ENCODE data around the gene OLFML2A.
"Not testable (repeated sequence)": the region's sequence is repeated elsewhere in the genome, so short reads cannot be mapped to it uniquely, and the experiment has no call there.

The OLFML2A gene

DNA sequence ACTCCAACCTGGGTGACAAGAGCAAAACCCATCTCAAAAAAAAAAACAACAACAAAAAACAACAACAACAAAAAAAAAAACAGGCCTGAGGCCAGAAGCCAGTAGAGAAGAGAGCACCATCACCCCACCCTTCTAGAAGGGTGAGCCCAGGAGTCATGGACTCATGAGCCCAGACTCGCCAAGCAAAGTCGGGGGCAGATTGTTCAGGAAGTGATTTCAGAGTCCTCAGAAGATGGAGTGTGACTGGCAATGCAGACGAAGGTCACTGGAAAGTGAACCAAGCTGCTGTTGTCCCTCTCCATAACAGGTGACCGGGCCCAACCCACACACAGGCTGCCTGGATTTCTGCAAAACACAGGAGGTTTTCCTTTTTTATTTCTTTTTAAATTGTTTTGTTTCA lies 67.4 kb downstream of the OLFML2A start:
- H3K27ac Mint-ChIP-seq = no peak overlapping the region
- intact Hi-C loops (cut with micrococcal nuclease) = no loop called here
- no peak overlapping the region for H3K4me3 Mint-ChIP-seq
- no peaks in the 10 kb centered on the region for H3K36me3 Mint-ChIP-seq (ENCODE audit: low read depth)
- peaks cover 14% of the 10 kb centered on the region for H3K27me3 Mint-ChIP-seq
- peaks cover 4% of the 10 kb centered on the region for H3K4me1 Mint-ChIP-seq (ENCODE audit: low read depth)
- H3K9me3 Mint-ChIP-seq = no peaks in the 10 kb centered on the region

DNA sequence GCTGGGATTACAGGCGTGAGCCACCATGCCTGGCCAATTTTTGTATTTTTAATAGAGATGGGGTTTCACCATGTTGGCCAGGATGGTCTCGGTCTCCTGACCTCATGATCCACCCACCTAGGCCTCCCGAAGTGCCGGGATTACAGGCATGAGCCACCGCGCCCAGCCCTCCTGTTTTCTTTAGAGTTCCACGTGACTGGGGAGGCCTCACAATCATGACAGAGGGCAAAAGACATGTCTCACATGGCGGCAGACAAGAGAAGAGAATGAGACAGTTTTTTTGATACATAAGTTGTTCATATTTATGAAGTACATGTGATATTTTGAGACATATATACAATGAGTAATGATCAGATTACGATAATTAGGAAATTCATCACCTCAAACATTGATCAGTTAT lies 69.5 kb downstream of the OLFML2A start:
- intact Hi-C loops (cut with micrococcal nuclease); H3K27ac Mint-ChIP-seq; H3K4me3 Mint-ChIP-seq; H3K9me3 Mint-ChIP-seq; H3K4me1 Mint-ChIP-seq (ENCODE audit: low read depth); H3K36me3 Mint-ChIP-seq (ENCODE audit: low read depth): not testable (repeated sequence)
- peaks cover 17% of the 10 kb centered on the region for H3K27me3 Mint-ChIP-seq

DNA sequence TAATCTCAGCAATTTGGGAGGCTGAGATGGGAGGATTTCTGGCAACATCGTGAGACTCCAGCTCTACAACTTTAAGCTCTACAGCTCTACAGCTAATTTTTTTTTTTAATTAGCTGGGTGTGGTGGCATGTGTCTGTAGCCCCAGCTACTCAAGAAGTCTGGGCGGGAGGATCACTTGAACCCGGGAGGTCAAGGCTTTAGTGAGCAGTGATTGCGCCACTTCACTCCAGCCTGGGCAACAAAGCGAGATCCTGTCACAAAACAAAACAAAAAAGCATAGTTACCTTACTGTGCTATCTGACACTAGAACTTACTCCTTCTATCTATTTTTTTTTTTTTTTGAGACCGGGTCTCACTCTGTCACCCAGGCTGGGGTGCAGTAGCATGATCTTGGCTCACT lies 70.0 kb downstream of the OLFML2A start:
- Mint-ChIP-seq H3K27me3 (peaks cover 20% of the 10 kb centered on the region), H3K36me3 (ENCODE audit: low read depth) (no peaks in the 10 kb centered on the region), H3K9me3 (no peaks in the 10 kb centered on the region), H3K4me1 (ENCODE audit: low read depth) (no peaks in the 10 kb centered on the region), H3K27ac (no peak overlapping the region), H3K4me3 (no peak overlapping the region)
- intact Hi-C loops (cut with micrococcal nuclease) = no loop called here

DNA sequence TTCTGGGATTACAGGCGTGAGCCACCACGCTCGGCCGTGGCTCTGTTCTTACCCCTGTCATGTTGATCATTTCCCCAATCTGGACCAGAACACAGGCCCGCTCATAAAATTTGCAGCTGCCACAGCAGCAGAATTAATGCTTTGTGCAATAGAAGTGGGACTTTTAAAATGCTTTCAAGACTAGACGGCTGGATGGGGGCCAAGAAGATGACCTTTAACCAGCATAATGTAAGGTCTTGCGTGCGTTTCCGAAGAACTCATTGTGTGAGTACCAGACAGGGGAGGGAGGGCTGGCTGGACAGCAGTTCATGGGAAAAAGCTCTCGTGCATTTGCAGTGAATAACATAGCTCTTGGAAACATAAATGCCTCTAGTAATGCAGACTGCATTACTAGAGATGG lies 72.9 kb downstream of the OLFML2A start:
- Mint-ChIP-seq H3K4me1 (ENCODE audit: low read depth) (peaks cover 6% of the 10 kb centered on the region), H3K4me3 (no peak overlapping the region), H3K27me3 (peaks cover 31% of the 10 kb centered on the region), H3K9me3 (no peaks in the 10 kb centered on the region), H3K27ac (no peak overlapping the region), H3K36me3 (ENCODE audit: low read depth) (no peaks in the 10 kb centered on the region)
- intact Hi-C loops (cut with micrococcal nuclease) = loop anchor here (5.0 to 10.0 kb wide), 2 partner anchors 235 to 522 kb away; no protein-coding TSS in a partner anchor

DNA sequence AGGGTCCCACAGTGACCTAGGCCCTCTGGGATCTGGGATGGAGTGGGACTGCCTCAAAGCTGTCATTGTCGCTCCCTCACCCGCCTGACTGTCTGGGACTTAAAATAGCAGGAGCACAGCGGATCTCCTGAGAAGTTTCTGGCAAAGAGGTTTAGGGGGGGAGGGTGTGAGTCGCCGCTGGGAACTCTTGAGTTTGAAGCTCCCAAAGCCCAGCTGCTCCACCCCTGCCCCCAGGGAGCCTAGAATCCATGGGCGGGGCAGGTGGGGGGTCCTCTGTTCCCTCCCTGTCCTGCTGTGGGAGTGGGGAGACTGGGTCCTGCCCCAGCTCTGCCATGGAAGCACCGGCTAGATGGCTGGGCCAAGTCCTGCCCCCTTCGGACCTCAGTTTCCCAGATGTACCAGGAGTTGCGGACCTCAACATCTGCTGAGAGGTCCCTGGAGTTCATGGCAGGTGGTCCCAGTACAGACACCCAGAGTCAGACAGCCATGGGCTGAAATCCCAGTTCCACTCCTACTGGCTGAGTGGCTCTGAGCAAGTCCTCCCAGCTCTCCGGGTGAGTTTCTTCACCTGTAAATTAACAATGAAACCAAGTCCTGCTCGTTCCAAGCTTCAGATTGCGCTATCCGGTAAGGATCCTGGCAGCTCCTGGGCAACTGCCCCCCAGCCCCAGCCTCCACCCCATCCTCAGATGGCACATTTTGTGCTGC lies 75.3 kb downstream of the OLFML2A start:
- intact Hi-C loops (cut with micrococcal nuclease) = loop anchor here (5.0 to 10.0 kb wide), 2 partner anchors 237 to 520 kb away; no protein-coding TSS in a partner anchor
- Mint-ChIP-seq H3K27ac (no peak overlapping the region), H3K27me3 (peaks cover 30% of the 10 kb centered on the region), H3K4me3 (peak overlapping the region; percentile 78), H3K36me3 (ENCODE audit: low read depth) (peaks cover 12% of the 10 kb centered on the region), H3K9me3 (no peaks in the 10 kb centered on the region), H3K4me1 (ENCODE audit: low read depth) (peaks cover 6% of the 10 kb centered on the region)

DNA sequence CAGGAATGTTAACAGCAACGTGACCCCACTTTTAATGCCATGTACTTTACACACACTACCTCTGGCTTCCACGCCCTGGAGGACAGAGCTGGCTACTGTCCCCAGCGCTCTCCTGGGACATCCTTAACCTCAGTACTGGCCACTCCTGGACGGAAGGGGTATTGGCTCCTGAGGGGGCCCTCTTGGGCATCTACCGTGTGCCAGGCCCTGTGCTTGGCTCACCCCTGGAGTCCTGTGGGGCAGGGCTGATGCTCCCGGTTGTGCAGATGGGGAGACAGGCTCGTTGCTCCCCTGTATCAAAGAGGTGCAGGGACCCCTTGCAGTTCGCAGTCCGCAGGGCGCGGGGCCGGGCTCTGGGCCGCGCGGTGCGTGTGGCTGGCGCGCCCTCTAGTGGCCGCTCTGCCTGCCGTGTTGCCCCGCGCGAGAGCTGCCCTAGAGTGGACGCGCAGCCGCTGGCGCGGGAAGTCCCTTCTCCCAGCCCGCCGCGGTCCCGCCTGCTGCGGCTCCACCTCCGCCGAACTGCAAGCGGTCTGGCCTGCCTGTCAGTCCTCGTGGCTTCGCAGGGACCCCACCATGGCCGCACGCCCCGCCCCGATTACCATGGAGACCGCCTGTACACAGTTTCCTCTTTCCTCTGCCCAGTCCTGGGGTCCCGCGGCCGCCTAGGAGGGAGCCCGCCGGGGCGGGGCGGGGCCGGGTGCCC lies 76.0 kb downstream of the OLFML2A start, which contains the start of gene WDR38:
TSS of gene WDR38 (plus strand) at position 632 of the 703 bp plus-strand sequence. CDS start 72 bp downstream, outside the sequence.
- Mint-ChIP-seq H3K27me3 (peaks cover 30% of the 10 kb centered on the region), H3K4me3 (peak within 1 kb of the TSS; percentile 78), H3K9me3 (no peaks in the 10 kb centered on the region), H3K4me1 (ENCODE audit: low read depth) (peaks cover 6% of the 10 kb centered on the region), H3K36me3 (ENCODE audit: low read depth) (peaks cover 19% of the 10 kb centered on the region), H3K27ac (peak within 1 kb of the TSS; percentile 57)
- intact Hi-C loops (cut with micrococcal nuclease) = loop anchor here (1.0 to 10.0 kb wide), 3 partner anchors 81 to 519 kb away; no protein-coding TSS in a partner anchor

DNA sequence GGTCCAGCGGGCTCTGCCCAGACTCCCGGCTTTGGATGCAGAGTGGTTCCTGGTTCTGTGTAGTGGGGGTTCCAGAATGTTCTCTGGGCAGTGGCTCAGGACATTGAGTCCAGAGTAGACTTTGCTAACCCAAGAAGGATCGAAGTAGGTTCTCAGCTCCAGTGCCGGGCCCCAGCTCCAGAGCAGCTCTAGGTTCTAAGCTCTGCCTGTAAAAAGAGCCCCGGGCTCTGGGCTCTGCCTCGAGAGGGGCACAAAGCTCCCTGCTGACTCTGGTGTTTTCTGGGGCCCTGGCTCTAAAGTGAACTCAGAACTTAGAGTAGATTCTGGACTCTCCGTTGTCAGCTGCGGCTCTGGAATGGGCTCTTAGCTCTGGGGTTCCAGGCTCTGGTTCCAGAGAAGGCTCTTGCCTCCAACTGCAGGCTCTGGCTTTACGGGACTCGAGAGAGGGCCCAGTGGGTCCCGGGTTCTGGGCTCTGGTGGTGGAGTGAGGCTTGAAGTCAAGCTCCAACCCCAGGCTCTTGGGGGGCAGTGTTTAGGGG lies 76.7 kb downstream of the OLFML2A start:
- Mint-ChIP-seq H3K36me3 (ENCODE audit: low read depth) (peaks cover 26% of the 10 kb centered on the region), H3K27ac (peak overlapping the region; percentile 57), H3K27me3 (peaks cover 30% of the 10 kb centered on the region), H3K9me3 (no peaks in the 10 kb centered on the region), H3K4me3 (peak overlapping the region; percentile 78), H3K4me1 (ENCODE audit: low read depth) (peaks cover 6% of the 10 kb centered on the region)
- intact Hi-C loops (cut with micrococcal nuclease) = loop anchor here (1.0 to 10.0 kb wide), 3 partner anchors 81 to 519 kb away; no protein-coding TSS in a partner anchor

DNA sequence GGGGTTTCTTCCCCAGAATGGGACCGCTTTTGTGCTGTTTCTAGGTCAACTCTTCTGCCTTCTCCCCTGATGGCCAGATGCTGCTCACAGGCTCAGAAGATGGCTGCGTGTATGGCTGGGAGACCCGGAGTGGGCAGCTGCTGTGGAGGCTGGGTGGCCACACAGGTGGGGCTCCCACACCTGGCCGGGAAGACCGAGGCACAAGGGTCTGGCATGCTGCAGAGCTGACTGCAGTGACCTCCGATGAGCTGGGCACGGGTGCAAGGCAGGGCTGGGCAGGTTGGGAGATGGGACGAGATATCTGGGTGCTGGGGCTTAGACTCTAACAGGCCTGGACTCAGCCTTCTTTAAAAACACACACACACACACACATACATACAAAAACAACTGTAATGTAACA lies 77.2 kb downstream of the OLFML2A start:
- intact Hi-C loops (cut with micrococcal nuclease) = loop anchor here (5.0 to 10.0 kb wide), 2 partner anchors 239 to 518 kb away; no protein-coding TSS in a partner anchor
- Mint-ChIP-seq H3K36me3 (ENCODE audit: low read depth) (peaks cover 30% of the 10 kb centered on the region), H3K27me3 (peaks cover 28% of the 10 kb centered on the region), H3K9me3 (no peaks in the 10 kb centered on the region), H3K4me3 (no peak overlapping the region), H3K4me1 (ENCODE audit: low read depth) (peaks cover 8% of the 10 kb centered on the region), H3K27ac (no peak overlapping the region)

DNA sequence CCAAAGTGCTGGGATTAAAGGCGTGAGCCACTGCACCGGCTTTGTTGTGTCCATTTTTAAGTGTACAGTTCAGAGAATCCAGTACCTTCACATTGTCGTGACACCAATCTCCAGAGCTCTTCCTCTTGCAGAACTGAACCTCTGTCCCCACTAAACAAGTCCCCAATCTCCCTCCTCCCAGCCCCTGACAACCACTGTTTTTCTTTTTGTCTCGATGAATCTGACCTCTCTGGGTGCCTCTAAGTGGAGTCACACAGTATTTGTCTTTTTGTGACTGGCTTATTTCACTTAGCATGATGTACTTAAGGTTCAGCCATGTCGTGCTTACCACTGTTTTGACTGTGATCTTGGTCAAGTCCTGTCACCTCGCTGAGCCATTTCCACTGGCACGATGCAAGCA lies 77.9 kb downstream of the OLFML2A start:
- H3K27me3 Mint-ChIP-seq = peaks cover 24% of the 10 kb centered on the region
- no peak overlapping the region for H3K4me3 Mint-ChIP-seq
- H3K4me1 Mint-ChIP-seq (ENCODE audit: low read depth) = peaks cover 14% of the 10 kb centered on the region
- intact Hi-C loops (cut with micrococcal nuclease) = loop anchor here (5.0 to 10.0 kb wide), 2 partner anchors 240 to 517 kb away; no protein-coding TSS in a partner anchor
- peaks cover 37% of the 10 kb centered on the region for H3K36me3 Mint-ChIP-seq (ENCODE audit: low read depth)
- H3K27ac Mint-ChIP-seq = peak overlapping the region; percentile 30
- H3K9me3 Mint-ChIP-seq = no peaks in the 10 kb centered on the region

DNA sequence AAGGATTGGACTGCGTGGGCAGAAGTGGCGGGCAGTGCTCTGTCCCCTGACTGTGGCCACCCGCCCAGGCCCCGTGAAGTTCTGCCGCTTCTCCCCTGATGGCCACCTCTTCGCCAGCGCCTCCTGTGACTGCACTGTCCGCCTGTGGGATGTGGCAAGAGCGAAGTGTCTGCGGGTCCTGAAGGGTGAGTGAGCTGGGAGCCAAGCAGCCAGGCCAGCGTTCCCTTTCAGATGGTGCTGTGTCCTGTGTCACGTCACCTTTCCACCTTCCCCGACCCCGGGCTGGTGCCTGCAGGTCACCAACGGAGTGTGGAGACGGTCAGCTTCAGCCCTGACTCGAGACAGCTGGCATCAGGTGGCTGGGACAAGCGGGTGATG lies 78.6 kb downstream of the OLFML2A start:
- intact Hi-C loops (cut with micrococcal nuclease) = loop anchor here (10.0 kb wide), 1 partner anchor 241 kb away; no protein-coding TSS in a partner anchor
- no peak overlapping the region for H3K4me3 Mint-ChIP-seq
- peaks cover 44% of the 10 kb centered on the region for H3K36me3 Mint-ChIP-seq (ENCODE audit: low read depth)
- H3K27ac Mint-ChIP-seq = peak overlapping the region; percentile 30
- H3K4me1 Mint-ChIP-seq (ENCODE audit: low read depth) = peaks cover 22% of the 10 kb centered on the region
- no peaks in the 10 kb centered on the region for H3K9me3 Mint-ChIP-seq
- H3K27me3 Mint-ChIP-seq = peaks cover 24% of the 10 kb centered on the region

DNA sequence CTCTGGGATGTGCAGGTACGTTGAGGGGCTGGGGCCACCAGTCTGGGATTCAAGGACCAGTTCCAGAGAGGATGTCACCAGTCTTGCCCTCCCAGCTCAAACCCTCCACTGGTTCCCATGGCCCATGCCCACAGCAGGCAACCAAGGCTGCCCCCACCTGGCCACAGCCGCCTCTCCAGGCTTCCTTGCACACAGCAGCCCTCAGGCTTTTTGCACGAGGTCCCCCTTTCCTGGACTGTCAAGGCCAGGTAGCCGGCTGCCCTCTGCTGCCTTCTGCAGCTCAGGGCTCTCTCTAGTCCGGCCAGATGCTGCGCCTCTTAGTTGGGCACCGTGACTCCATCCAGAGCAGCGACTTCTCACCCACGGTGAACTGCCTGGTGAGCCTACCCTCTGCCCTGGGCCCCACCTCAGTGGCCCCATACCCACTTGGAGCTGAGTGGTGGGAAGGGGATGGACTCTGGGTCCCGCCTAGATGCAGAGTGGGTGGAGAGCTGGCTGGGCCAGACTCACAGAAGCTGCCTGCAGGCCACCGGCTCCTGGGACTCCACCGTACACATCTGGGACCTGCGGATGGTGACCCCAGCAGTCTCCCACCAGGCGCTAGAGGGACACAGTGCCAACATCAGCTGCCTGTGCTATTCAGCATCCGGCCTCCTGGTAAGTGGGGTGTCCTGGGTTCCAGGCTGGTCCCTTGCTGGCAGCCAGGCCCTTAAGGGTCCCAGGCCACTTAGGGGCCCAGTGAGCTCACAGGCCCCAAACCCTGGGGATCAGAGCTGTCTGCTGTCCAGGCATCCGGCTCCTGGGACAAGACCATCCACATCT lies 79.2 kb downstream of the OLFML2A start:
- peaks cover 28% of the 10 kb centered on the region for H3K4me1 Mint-ChIP-seq (ENCODE audit: low read depth)
- H3K9me3 Mint-ChIP-seq = no peaks in the 10 kb centered on the region
- peak overlapping the region; percentile 30 for H3K27ac Mint-ChIP-seq
- H3K4me3 Mint-ChIP-seq = no peak overlapping the region
- intact Hi-C loops (cut with micrococcal nuclease) = loop anchor here (10.0 kb wide), 1 partner anchor 241 kb away; no protein-coding TSS in a partner anchor
- peaks cover 19% of the 10 kb centered on the region for H3K27me3 Mint-ChIP-seq
- H3K36me3 Mint-ChIP-seq (ENCODE audit: low read depth) = peaks cover 50% of the 10 kb centered on the region

DNA sequence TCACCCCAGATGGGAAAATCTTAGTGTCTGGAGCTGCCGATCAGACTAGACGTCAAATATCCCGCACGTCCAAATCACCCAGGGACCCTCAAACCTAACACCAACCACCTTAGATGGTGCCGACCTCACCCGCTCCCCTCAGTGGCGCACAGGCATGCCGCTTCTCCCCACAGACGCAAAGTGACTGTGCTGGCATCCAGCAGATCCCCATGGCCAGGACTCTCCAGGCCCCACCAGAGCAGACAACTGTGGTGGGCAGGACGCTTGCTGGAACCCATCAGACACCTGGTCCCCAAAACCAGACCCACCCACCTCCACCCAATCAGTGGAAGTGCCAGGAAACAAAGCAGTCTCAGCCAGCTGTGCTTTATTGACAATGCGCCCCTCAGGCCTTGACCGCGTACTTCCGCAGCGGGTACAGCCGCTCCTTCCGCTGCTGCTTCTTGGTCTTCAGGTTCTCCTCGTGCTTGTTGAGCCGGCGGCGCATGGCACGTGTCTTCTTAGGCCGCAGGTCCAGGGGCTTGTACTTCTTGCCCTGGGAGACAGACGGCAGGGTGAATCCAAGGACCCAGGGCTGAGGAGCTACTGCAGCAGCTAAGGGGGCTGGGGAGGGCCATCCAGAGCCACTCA lies 80.7 kb downstream of the OLFML2A start:
- peaks cover 31% of the 10 kb centered on the region for H3K4me1 Mint-ChIP-seq (ENCODE audit: low read depth)
- H3K36me3 Mint-ChIP-seq (ENCODE audit: low read depth) = peaks cover 64% of the 10 kb centered on the region
- no peak overlapping the region for H3K27ac Mint-ChIP-seq
- H3K27me3 Mint-ChIP-seq = peaks cover 12% of the 10 kb centered on the region
- no peak overlapping the region for H3K4me3 Mint-ChIP-seq
- intact Hi-C loops (cut with micrococcal nuclease) = loop anchor here (10.0 kb wide), 1 partner anchor 243 kb away; no protein-coding TSS in a partner anchor
- no peaks in the 10 kb centered on the region for H3K9me3 Mint-ChIP-seq

Data from dendritic cell treated with granulocyte-macrophage colony-stimulating factor and Interleukin-4, amounts not matched to agents 40 ng/mL and 50 ng/mL, for 4 days (primary cell).